WI38 (cell line): Measurements from ENCODE around the gene RHBDL1.
A peak's percentile ranks its signal among the peaks of the same experiment; 100 is the strongest.

Source experiments
- H3K4me3 ChIP-seq: 2 replicates; pipeline ENCODE4 v1.5.1; 2011; ENCODE audit warnings: low read depth, mild to moderate bottlenecking, control low read depth, low read length
- CTCF ChIP-seq: IDR thresholded peaks from 2 replicates; pipeline ENCODE4 v1.5.1; 2012; ENCODE audit warnings: low read depth, mild to moderate bottlenecking, control low read depth, low read length

Gene RHBDL1

GRCh38 chr16:645852-646678, 29.4 kb upstream of the RHBDL1 start:
- no peak for TF ChIP-seq CTCF
- H3K4me3 ChIP-seq, result no peak overlapping the region

- no peak for TF ChIP-seq CTCF
- H3K4me3 ChIP-seq, result no peak overlapping the region
Observed at GRCh38 chr16:646679-647172, 28.7 kb upstream of the RHBDL1 start.

- TF ChIP-seq CTCF, result no peak
- no peak overlapping the region for H3K4me3 ChIP-seq
Observed at GRCh38 chr16:647173-647902, 28.1 kb upstream of the RHBDL1 start.

GRCh38 chr16:648071-648780, 27.2 kb upstream of the RHBDL1 start:
- TF ChIP-seq CTCF, result no peak
- peak overlapping the region; percentile 65 for H3K4me3 ChIP-seq

GRCh38 chr16:648781-649589, 26.5 kb upstream of the RHBDL1 start, which contains the start of gene WDR90:
TSS of gene WDR90 (plus strand) at chr16:649365. CDS start at chr16:649417, 52 bp downstream.
- TF ChIP-seq CTCF, result no peak

GRCh38 chr16:649631-650030, 25.8 kb upstream of the RHBDL1 start:
- peak overlapping the region; percentile 65 for H3K4me3 ChIP-seq

More at GRCh38 chr16:648781-649589, 26.5 kb upstream of the RHBDL1 start, which contains the start of gene WDR90:
- H3K4me3 ChIP-seq, result peak within 1 kb of the TSS; percentile 65

More at GRCh38 chr16:649631-650030, 25.8 kb upstream of the RHBDL1 start:
- TF ChIP-seq CTCF, result no peak
